GM12892 (cell line): ENCODE data around the gene TSPAN10.

Experiments used
- POLR2A ChIP-seq: IDR thresholded peaks from 2 replicates; pipeline ENCODE4 v1.6.1; 2011; ENCODE audit warnings: low read depth, low read length, control low read depth
- POLR2AphosphoS5 ChIP-seq: IDR thresholded peaks from 2 replicates; pipeline ENCODE4 v1.6.1; 2011; ENCODE audit warnings: low read depth, low read length, control low read depth
- TAF1 ChIP-seq: IDR thresholded peaks from 2 replicates; pipeline ENCODE4 v1.6.1; 2011; ENCODE audit warnings: low read depth, mild to moderate bottlenecking, control low read depth, low read length, borderline replicate concordance

- TF ChIP-seq POLR2A (no peak), TAF1 (no peak), POLR2AphosphoS5 (no peak)
Measured at GRCh38 chr17:81686614-81687013, 49.6 kb downstream of the TSPAN10 start.
